Suprapubic skin (tissue), 4 donors: ENCODE results near the gene PLXNA4. TPM values are rescaled to one million over a fixed set of nuclear protein-coding genes. Genes with fewer than 3 reads are reported as not detected.

Source experiments
- DNase-seq, 2 donors: peaks; one replicate each; pipeline ENCODE4 v3.0.0-alpha.2; 2019; ENCODE audit warnings: low spot score in 2 of 2
- H3K27ac ChIP-seq: fragments of 200-600 bp; sonication (generic); one replicate; pipeline ENCODE4 v1.5.1; 2019
- H3K27me3 ChIP-seq: fragments of 200-600 bp; sonication (generic); one replicate; pipeline ENCODE4 v1.5.1; 2019
- H3K36me3 ChIP-seq: fragments of 200-600 bp; sonication (generic); one replicate; pipeline ENCODE4 v1.5.1; 2019
- H3K4me1 ChIP-seq: fragments of 200-600 bp; sonication (generic); one replicate; pipeline ENCODE4 v1.5.1; 2019
- H3K4me3 ChIP-seq: fragments of 200-600 bp; sonication (generic); one replicate; pipeline ENCODE4 v1.5.1; 2019; ENCODE audit warnings: mild to moderate bottlenecking
- H3K9me3 ChIP-seq: fragments of 200-600 bp; sonication (generic); one replicate; pipeline ENCODE4 v1.5.1; 2019
- CTCF ChIP-seq, 2 donors: fragments of 200-600 bp in 1 of 2; fragments of 450-650 bp in 1 of 2; sonication (generic) in 1 of 2; IDR thresholded peaks; one replicate each; pipeline ENCODE4 v1.5.1; 2016 to 2019; ENCODE audit warnings: antibody characterized with exemption in 2 of 2, mild to moderate bottlenecking in 1 of 2, moderate library complexity in 1 of 2
- EP300 ChIP-seq: sonication (generic); formaldehyde crosslinking; IDR thresholded peaks from one replicate; pipeline ENCODE4 v1.6.1; 2017; ENCODE audit warnings: antibody characterized with exemption
- POLR2A ChIP-seq, 2 donors: fragments of 450-650 bp; IDR thresholded peaks; one replicate each; pipeline ENCODE4 v1.6.1; 2017; ENCODE audit warnings: antibody characterized with exemption in 2 of 2, mild to moderate bottlenecking in 2 of 2, moderate library complexity in 2 of 2
- POLR2AphosphoS5 ChIP-seq, 3 donors: sonication (generic); formaldehyde crosslinking; IDR thresholded peaks; one replicate each; pipeline ENCODE4 v1.6.1; 2017; ENCODE audit warnings: antibody characterized with exemption in 3 of 3
- WGBS: methylation state at CpG from one replicate; pipeline ENCODE4 v1.1.5; 2018; 5-methylcytosine and 5-hydroxymethylcytosine counted together
- total RNA-seq, 4 donors: library from RNA; depleted of rRNA; stranded (reverse); fragments of >200 nt; gene quantifications; one replicate each; pipeline ENCODE4 v1.1.0, GENCODE V29; 2016

Gene PLXNA4
- total RNA-seq, 4 donors from 2014 or later = 5.4 to 10.7 (median 7.1) TPM

GRCh38 chr7:132197772-132198171 lies 378.5 kb downstream of the PLXNA4 start:
- Histone ChIP-seq H3K4me1 (no peaks in the 10 kb centered on the region), H3K27ac (no peak overlapping the region), H3K36me3 (no peaks in the 10 kb centered on the region), H3K9me3 (no peaks in the 10 kb centered on the region), H3K27me3 (no peaks in the 10 kb centered on the region), H3K4me3 (no peak overlapping the region)
- WGBS = 98% methylated on average over 2 of the region's 2 CpGs
- TF ChIP-seq POLR2A (IDR thresholded peaks at IDR 0.05) (no peak), EP300 (no peak), CTCF (IDR thresholded peaks at IDR 0.05) (no peak), POLR2AphosphoS5 (IDR thresholded peaks at IDR 0.05) (no peak)
- no peak for DNase-seq

GRCh38 chr7:132193898-132194297 lies 382.4 kb downstream of the PLXNA4 start:
- whole genome bisulfite sequencing = 90% methylated on average over 5 of the region's 5 CpGs
- Histone ChIP-seq H3K27me3 (no peaks in the 10 kb centered on the region), H3K27ac (no peak overlapping the region), H3K4me1 (no peaks in the 10 kb centered on the region), H3K36me3 (no peaks in the 10 kb centered on the region), H3K9me3 (no peaks in the 10 kb centered on the region), H3K4me3 (no peak overlapping the region)
- DNase-seq = no peak
- TF ChIP-seq POLR2AphosphoS5 (IDR thresholded peaks at IDR 0.05) = no peak

GRCh38 chr7:132192809-132193208 lies 383.5 kb downstream of the PLXNA4 start:
- Histone ChIP-seq H3K9me3 (no peaks in the 10 kb centered on the region), H3K27me3 (no peaks in the 10 kb centered on the region), H3K4me3 (no peak overlapping the region), H3K36me3 (no peaks in the 10 kb centered on the region), H3K4me1 (no peaks in the 10 kb centered on the region), H3K27ac (no peak overlapping the region)
- no peak for DNase-seq
- TF ChIP-seq CTCF (IDR thresholded peaks at IDR 0.05) = no peak
- TF ChIP-seq POLR2AphosphoS5 (IDR thresholded peaks at IDR 0.05) = no peak

GRCh38 chr7:132191418-132191817 lies 384.9 kb downstream of the PLXNA4 start:
- H3K27ac ChIP-seq = no peak overlapping the region
- H3K27me3 ChIP-seq = no peaks in the 10 kb centered on the region
- H3K4me1 ChIP-seq = no peaks in the 10 kb centered on the region
- WGBS = 70% methylated on average over 3 of the region's 3 CpGs
- peaks cover 5% of the 10 kb centered on the region for H3K9me3 ChIP-seq
- TF ChIP-seq EP300 = no peak
- no peak overlapping the region for H3K4me3 ChIP-seq
- DNase-seq = no peak
- no peaks in the 10 kb centered on the region for H3K36me3 ChIP-seq

GRCh38 chr7:132190683-132191082 lies 385.6 kb downstream of the PLXNA4 start:
- no peak for TF ChIP-seq CTCF (IDR thresholded peaks at IDR 0.05)
- Histone ChIP-seq H3K4me1 (no peaks in the 10 kb centered on the region), H3K4me3 (no peak overlapping the region), H3K9me3 (peaks cover 5% of the 10 kb centered on the region), H3K27me3 (no peaks in the 10 kb centered on the region), H3K36me3 (no peaks in the 10 kb centered on the region), H3K27ac (no peak overlapping the region)
- 92% methylated on average over 7 of the region's 7 CpGs for WGBS
- DNase-seq = no peak

GRCh38 chr7:132189881-132190280 lies 386.4 kb downstream of the PLXNA4 start:
- DNase-seq = no peak
- peaks cover 5% of the 10 kb centered on the region for H3K9me3 ChIP-seq
- H3K36me3 ChIP-seq = no peaks in the 10 kb centered on the region
- TF ChIP-seq POLR2AphosphoS5 (IDR thresholded peaks at IDR 0.05) (no peak), POLR2A (IDR thresholded peaks at IDR 0.05) (no peak), CTCF (IDR thresholded peaks at IDR 0.05) (no peak), EP300 (no peak)
- no peak overlapping the region for H3K4me3 ChIP-seq
- H3K27me3 ChIP-seq = no peaks in the 10 kb centered on the region
- no peaks in the 10 kb centered on the region for H3K4me1 ChIP-seq
- H3K27ac ChIP-seq = no peak overlapping the region
